SK-N-SH treated with all-trans-retinoic acid at 6 μM for 48 hours (cell line): ENCODE measurements around the gene CTCF.

Source experiments
- ATAC-seq: fragments of 200-7000 bp; cut with Tn5 transposase; 3 replicates; pipeline ENCODE4 v1.9.1; 2020; ENCODE audit warnings: mild to moderate bottlenecking, moderate library complexity
- ARNTL ChIP-seq: fragments of 450-650 bp; formaldehyde crosslinking; IDR thresholded peaks from 2 replicates; pipeline ENCODE4 v1.5.0; 2020; ENCODE audit warnings: low read depth, mild to moderate bottlenecking, moderate library complexity, borderline replicate concordance
- CSDC2 ChIP-seq: fragments of 250-450 bp; sonication (Bioruptor Pico); IDR thresholded peaks from 2 replicates; pipeline ENCODE4 v1.5.0; 2020; ENCODE audit warnings: mild to moderate bottlenecking, moderate library complexity
- ESRRG ChIP-seq: fragments of 250-450 bp; sonication (Bioruptor Pico); IDR thresholded peaks from 2 replicates; pipeline ENCODE4 v1.6.1; 2021; ENCODE audit warnings: mild to moderate bottlenecking
- GLIS3 ChIP-seq: fragments of 250-450 bp; sonication (Bioruptor Pico); IDR thresholded peaks from 2 replicates; pipeline ENCODE4 v1.5.0; 2020; ENCODE audit warnings: mild to moderate bottlenecking, moderate library complexity
- ISL1 ChIP-seq: fragments of 250-450 bp; sonication (Bioruptor Pico); IDR thresholded peaks from 2 replicates; pipeline ENCODE4 v2.1.2; 2022; ENCODE audit warnings: mild to moderate bottlenecking, moderate library complexity
- OSR1 ChIP-seq: fragments of 250-450 bp; sonication (Bioruptor Pico); IDR thresholded peaks from 2 replicates; pipeline ENCODE4 v1.8.0; 2022; ENCODE audit warnings: moderate library complexity, mild to moderate bottlenecking, inconsistent platforms
- PPARA ChIP-seq: fragments of 250-450 bp; sonication (Bioruptor Pico); IDR thresholded peaks from 2 replicates; pipeline ENCODE4 v1.5.0; 2020; ENCODE audit warnings: mild to moderate bottlenecking, borderline replicate concordance
- RARB ChIP-seq: fragments of 250-450 bp; sonication (Bioruptor Pico); IDR thresholded peaks from 2 replicates; pipeline ENCODE4 v1.8.0; 2021; ENCODE audit warnings: mild to moderate bottlenecking, moderate library complexity
- SNAI2 ChIP-seq: fragments of 250-450 bp; sonication (Bioruptor Pico); IDR thresholded peaks from 2 replicates; pipeline ENCODE4 v1.5.0; 2020; ENCODE audit warnings: mild to moderate bottlenecking, moderate library complexity
- TCF4 ChIP-seq: fragments of 250-450 bp; sonication (Bioruptor Pico); IDR thresholded peaks from 2 replicates; pipeline ENCODE4 v1.8.0; 2021; ENCODE audit warnings: mild to moderate bottlenecking, moderate library complexity, borderline replicate concordance
- ZC3H10 ChIP-seq: fragments of 250-450 bp; sonication (Bioruptor Pico); IDR thresholded peaks from 2 replicates; pipeline ENCODE4 v1.5.1; 2021; ENCODE audit warnings: mild to moderate bottlenecking, moderate library complexity
- ZFP3 ChIP-seq: fragments of 250-450 bp; sonication (Bioruptor Pico); IDR thresholded peaks from 2 replicates; pipeline ENCODE4 v1.5.0; 2020; ENCODE audit warnings: mild to moderate bottlenecking, moderate library complexity
- ZFP30 ChIP-seq: fragments of 450-650 bp; formaldehyde crosslinking; IDR thresholded peaks from 2 replicates; pipeline ENCODE4 v1.5.0; 2022; ENCODE audit warnings: mild to moderate bottlenecking, moderate library complexity
- ZNF565 ChIP-seq: fragments of 450-650 bp; formaldehyde crosslinking; conservative IDR thresholded peaks from 2 replicates; pipeline ENCODE4 v1.5.0; 2020; ENCODE audit warnings: low read depth, mild to moderate bottlenecking, moderate library complexity
- ZNF70 ChIP-seq: fragments of 450-650 bp; formaldehyde crosslinking; IDR thresholded peaks from 2 replicates; pipeline ENCODE4 v1.5.0; 2020; ENCODE audit warnings: mild to moderate bottlenecking, moderate library complexity
- ZNF8 ChIP-seq: fragments of 450-650 bp; formaldehyde crosslinking; IDR thresholded peaks from 2 replicates; pipeline ENCODE4 v1.5.0; 2020; ENCODE audit warnings: mild to moderate bottlenecking, moderate library complexity
- TF ChIP-seq, protein P1 (sequence below): fragments of 250-450 bp; sonication (Bioruptor Pico); IDR thresholded peaks from 2 replicates; pipeline ENCODE4 v1.5.1; 2020; ENCODE audit warnings: low read depth, mild to moderate bottlenecking, moderate library complexity
- TF ChIP-seq, protein P2 (sequence below): fragments of 250-450 bp; sonication (Bioruptor Pico); IDR thresholded peaks from 2 replicates; pipeline ENCODE4 v1.8.0; 2020; ENCODE audit warnings: mild to moderate bottlenecking, moderate library complexity, borderline replicate concordance
- TF ChIP-seq, protein P3 (sequence below): fragments of 250-450 bp; sonication (Bioruptor Pico); IDR thresholded peaks from 2 replicates; pipeline ENCODE4 v1.5.0; 2020; ENCODE audit warnings: mild to moderate bottlenecking, moderate library complexity
- TF ChIP-seq, protein P4 (sequence below): fragments of 250-450 bp; sonication (Bioruptor Pico); IDR thresholded peaks from 2 replicates; pipeline ENCODE4 v1.8.0; 2021; ENCODE audit warnings: low read depth, mild to moderate bottlenecking, moderate library complexity, borderline replicate concordance

CTCF gene

DNA sequence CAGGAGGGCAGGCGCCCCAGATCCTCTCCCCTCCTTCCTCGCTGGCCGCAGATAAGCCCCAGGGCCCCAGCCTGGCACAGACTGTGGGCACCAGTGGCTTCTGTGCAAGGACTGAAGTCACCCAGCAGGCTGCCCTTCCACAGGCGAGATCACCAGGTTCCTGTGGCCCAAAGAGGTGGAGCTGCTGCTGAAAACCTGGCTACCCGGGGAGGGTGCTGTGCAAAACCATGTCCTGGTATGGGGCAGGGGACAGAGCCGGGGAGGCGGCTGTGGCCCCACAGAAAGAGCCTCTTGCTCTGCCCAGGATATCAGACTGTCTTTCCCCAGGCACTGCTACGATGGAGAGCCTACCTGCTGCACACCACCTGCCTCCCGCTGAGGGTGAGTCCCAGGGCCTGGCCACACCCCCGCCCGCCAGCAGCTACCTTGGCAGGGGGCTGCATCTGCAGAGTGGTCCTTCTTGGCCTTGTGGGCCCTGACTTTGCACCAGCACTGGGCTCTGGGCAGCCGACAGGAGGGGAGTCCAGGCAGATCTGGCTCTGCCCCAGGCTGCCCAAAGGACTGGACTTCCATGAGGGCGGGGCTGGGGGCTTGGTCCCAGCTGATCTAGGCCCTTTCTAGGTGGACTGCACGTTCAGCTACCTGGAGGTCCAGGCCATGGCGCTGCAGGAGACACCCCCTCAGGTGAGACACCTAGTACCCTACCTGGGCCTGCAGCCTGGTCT lies 83.2 kb downstream of the CTCF start:
- TF ChIP-seq ZNF8 (CRISPR knock-in tag) (no peak), ZC3H10 (CRISPR knock-in tag) (no peak), PPARA (CRISPR knock-in tag) (no peak), ARNTL (CRISPR knock-in tag) (no peak), ZNF565 (CRISPR knock-in tag) (no peak), OSR1 (CRISPR knock-in tag) (no peak), TCF4 (CRISPR knock-in tag) (no peak), CSDC2 (CRISPR knock-in tag) (no peak), SNAI2 (CRISPR knock-in tag) (no peak), ISL1 (no peak), ZFP3 (CRISPR knock-in tag) (no peak)
- TF ChIP-seq, protein P1, sequence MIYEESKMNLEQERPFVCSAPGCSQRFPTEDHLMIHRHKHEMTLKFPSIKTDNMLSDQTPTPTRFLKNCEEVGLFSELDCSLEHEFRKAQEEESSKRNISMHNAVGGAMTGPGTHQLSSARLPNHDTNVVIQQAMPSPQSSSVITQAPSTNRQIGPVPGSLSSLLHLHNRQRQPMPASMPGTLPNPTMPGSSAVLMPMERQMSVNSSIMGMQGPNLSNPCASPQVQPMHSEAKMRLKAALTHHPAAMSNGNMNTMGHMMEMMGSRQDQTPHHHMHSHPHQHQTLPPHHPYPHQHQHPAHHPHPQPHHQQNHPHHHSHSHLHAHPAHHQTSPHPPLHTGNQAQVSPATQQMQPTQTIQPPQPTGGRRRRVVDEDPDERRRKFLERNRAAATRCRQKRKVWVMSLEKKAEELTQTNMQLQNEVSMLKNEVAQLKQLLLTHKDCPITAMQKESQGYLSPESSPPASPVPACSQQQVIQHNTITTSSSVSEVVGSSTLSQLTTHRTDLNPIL (CRISPR knock-in tag) = no peak
- TF ChIP-seq, protein P2, sequence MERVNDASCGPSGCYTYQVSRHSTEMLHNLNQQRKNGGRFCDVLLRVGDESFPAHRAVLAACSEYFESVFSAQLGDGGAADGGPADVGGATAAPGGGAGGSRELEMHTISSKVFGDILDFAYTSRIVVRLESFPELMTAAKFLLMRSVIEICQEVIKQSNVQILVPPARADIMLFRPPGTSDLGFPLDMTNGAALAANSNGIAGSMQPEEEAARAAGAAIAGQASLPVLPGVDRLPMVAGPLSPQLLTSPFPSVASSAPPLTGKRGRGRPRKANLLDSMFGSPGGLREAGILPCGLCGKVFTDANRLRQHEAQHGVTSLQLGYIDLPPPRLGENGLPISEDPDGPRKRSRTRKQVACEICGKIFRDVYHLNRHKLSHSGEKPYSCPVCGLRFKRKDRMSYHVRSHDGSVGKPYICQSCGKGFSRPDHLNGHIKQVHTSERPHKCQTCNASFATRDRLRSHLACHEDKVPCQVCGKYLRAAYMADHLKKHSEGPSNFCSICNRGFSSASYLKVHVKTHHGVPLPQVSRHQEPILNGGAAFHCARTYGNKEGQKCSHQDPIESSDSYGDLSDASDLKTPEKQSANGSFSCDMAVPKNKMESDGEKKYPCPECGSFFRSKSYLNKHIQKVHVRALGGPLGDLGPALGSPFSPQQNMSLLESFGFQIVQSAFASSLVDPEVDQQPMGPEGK = no peak
- TF ChIP-seq, protein P3, sequence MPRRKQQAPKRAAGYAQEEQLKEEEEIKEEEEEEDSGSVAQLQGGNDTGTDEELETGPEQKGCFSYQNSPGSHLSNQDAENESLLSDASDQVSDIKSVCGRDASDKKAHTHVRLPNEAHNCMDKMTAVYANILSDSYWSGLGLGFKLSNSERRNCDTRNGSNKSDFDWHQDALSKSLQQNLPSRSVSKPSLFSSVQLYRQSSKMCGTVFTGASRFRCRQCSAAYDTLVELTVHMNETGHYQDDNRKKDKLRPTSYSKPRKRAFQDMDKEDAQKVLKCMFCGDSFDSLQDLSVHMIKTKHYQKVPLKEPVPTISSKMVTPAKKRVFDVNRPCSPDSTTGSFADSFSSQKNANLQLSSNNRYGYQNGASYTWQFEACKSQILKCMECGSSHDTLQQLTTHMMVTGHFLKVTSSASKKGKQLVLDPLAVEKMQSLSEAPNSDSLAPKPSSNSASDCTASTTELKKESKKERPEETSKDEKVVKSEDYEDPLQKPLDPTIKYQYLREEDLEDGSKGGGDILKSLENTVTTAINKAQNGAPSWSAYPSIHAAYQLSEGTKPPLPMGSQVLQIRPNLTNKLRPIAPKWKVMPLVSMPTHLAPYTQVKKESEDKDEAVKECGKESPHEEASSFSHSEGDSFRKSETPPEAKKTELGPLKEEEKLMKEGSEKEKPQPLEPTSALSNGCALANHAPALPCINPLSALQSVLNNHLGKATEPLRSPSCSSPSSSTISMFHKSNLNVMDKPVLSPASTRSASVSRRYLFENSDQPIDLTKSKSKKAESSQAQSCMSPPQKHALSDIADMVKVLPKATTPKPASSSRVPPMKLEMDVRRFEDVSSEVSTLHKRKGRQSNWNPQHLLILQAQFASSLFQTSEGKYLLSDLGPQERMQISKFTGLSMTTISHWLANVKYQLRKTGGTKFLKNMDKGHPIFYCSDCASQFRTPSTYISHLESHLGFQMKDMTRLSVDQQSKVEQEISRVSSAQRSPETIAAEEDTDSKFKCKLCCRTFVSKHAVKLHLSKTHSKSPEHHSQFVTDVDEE (CRISPR knock-in tag) = no peak
- TF ChIP-seq, protein P4, sequence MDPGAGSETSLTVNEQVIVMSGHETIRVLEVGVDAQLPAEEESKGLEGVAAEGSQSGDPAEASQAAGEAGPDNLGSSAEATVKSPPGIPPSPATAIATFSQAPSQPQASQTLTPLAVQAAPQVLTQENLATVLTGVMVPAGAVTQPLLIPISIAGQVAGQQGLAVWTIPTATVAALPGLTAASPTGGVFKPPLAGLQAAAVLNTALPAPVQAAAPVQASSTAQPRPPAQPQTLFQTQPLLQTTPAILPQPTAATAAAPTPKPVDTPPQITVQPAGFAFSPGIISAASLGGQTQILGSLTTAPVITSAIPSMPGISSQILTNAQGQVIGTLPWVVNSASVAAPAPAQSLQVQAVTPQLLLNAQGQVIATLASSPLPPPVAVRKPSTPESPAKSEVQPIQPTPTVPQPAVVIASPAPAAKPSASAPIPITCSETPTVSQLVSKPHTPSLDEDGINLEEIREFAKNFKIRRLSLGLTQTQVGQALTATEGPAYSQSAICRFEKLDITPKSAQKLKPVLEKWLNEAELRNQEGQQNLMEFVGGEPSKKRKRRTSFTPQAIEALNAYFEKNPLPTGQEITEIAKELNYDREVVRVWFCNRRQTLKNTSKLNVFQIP = no peak
- TF ChIP-seq, all 23 proteins: peak for 0
- ATAC-seq = no peak

DNA sequence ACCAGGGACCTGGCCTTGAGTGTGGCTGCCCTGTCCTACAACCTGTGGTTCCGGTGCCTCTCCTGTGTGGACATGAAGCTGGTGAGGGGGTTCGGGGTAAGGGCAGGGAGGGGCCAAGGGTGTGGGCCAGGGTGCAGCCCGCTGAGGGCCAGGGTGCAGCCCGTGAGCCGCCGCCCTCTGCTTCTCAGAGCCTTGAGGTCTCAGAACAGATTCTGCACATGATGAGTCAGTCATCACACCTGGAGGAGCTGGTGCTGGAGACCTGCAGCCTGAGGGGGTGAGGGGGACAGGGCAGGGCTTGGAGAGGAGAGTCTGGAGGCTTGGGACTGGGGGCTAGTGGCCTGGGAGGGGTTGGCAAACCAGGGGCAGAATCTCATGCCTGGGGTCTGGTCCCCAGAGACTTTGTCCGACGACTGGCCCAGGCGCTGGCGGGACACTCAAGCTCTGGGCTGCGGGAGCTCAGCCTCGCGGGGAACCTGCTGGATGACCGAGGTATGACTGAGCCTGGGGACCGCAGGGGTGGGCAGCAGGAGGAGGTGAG lies 84.9 kb downstream of the CTCF start:
- no peak for TF ChIP-seq TCF4 (CRISPR knock-in tag)
- TF ChIP-seq ARNTL (CRISPR knock-in tag) = no peak
- TF ChIP-seq PPARA (CRISPR knock-in tag) = no peak
- TF ChIP-seq ZFP30 = no peak
- no peak for TF ChIP-seq ZNF8 (CRISPR knock-in tag)
- no peak for TF ChIP-seq OSR1 (CRISPR knock-in tag)
- TF ChIP-seq, protein P2 = no peak
- TF ChIP-seq RARB (CRISPR knock-in tag) = no peak
- TF ChIP-seq GLIS3 = no peak
- TF ChIP-seq ZNF565 (CRISPR knock-in tag) = no peak
- no peak for TF ChIP-seq ZC3H10 (CRISPR knock-in tag)
- no peak for ATAC-seq

DNA sequence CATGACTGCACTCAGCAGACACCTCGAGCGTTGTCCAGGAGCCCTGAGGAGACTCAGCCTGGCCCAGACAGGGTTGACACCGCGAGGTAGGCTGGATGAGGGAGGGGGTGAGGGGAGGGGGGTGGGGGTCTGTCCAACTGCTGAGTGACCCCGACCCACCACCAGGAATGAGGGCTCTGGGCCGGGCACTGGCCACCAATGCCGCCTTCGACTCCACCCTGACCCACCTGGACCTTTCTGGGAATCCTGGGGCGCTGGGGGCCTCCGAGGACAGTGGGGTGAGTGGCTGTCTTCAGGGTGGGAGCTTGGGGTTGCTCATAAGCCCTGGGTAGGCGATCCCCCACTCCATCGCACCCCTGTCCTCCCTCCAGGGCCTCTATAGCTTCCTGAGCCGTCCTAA lies 85.4 kb downstream of the CTCF start:
- no peak for ATAC-seq
- TF ChIP-seq, protein P2 = no peak
- TF ChIP-seq ZNF565 (CRISPR knock-in tag) = no peak
- TF ChIP-seq SNAI2 (CRISPR knock-in tag) = no peak
- no peak for TF ChIP-seq ZNF70 (CRISPR knock-in tag)
- TF ChIP-seq OSR1 (CRISPR knock-in tag) = no peak
- TF ChIP-seq ESRRG (CRISPR knock-in tag) = no peak
- no peak for TF ChIP-seq ARNTL (CRISPR knock-in tag)
- no peak for TF ChIP-seq TCF4 (CRISPR knock-in tag)
- no peak for TF ChIP-seq PPARA (CRISPR knock-in tag)
- TF ChIP-seq GLIS3 = no peak
- no peak for TF ChIP-seq ISL1
- TF ChIP-seq, protein P4 = no peak
- TF ChIP-seq, protein P1 (CRISPR knock-in tag) = no peak
- no peak for TF ChIP-seq CSDC2 (CRISPR knock-in tag)
